BE2C (cell line): ENCODE measurements around the gene RFX1.
"Not testable (repeated sequence)": the region's sequence is repeated elsewhere in the genome, so short reads cannot be mapped to it uniquely, and the experiment has no call there.

Experiments used
- DNase-seq: peaks from one replicate; pipeline ENCODE4 v3.0.0-alpha.2; 2020
- H3K27me3 ChIP-seq: fragments of 250-450 bp; sonication (Bioruptor Pico); 2 replicates; pipeline ENCODE4 v1.5.1; 2020; ENCODE audit warnings: mild to moderate bottlenecking
- H3K36me3 ChIP-seq: fragments of 250-450 bp; sonication (Bioruptor Pico); 2 replicates; pipeline ENCODE4 v1.5.1; 2020; ENCODE audit warnings: mild to moderate bottlenecking
- H3K4me1 ChIP-seq: fragments of 250-450 bp; sonication (Bioruptor Pico); 2 replicates; pipeline ENCODE4 v1.5.1; 2020
- H3K4me3 ChIP-seq: 2 replicates; pipeline ENCODE4 v1.5.1; 2011; ENCODE audit warnings: low read depth, low read length
- H3K9me3 ChIP-seq: fragments of 250-450 bp; sonication (Bioruptor Pico); 2 replicates; pipeline ENCODE4 v1.5.1; 2020
- TF ChIP-seq, protein P1 (sequence below): IDR thresholded peaks from 2 replicates; pipeline ENCODE4 v1.5.1; 2012; ENCODE audit warnings: mild to moderate bottlenecking, low read depth, low read length

RFX1 gene

DNA sequence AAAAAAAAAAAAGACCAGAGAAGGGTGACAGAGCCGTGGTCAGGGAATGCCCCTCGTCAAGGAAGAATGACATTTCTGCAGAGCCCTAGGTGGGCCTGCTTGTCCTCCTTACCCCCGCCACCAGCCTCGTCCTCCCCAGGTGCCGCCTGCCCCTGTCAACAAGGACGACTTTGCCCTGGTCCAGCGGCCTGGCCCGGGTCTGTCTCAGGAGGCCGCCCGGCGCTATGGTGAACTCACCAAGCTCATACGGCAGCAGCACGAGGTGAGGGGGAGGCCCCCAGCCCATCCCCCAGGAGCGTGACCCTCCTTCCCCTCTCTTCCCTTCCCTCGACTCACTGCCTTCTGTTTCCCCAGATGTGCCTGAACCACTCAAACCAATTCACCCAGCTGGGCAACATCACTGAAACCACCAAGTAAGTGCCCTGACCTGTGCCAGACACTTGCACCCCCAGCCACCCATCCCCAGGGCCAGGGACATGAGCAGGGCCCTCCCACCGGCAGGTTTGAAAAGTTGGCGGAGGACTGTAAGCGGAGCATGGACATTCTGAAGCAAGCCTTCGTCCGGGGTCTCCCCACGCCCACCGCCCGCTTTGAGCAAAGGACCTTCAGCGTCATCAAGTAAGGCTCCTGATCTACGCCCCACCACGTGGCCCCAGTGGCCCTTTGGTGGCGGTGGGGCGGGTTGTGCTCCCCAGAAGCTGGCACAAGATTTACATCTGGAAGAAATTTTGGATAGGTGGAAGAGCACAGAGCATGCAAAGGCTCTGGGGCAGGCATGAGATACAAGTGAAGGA, 82.7 kb downstream of the RFX1 start:
- Histone ChIP-seq H3K36me3 (peaks cover 9% of the 10 kb centered on the region), H3K27me3 (no peaks in the 10 kb centered on the region), H3K9me3 (0 out of 2 replicates have a peak, but pooled peaks cover 4% of the 10 kb centered on the region), H3K4me1 (no peaks in the 10 kb centered on the region), H3K4me3 (no peak overlapping the region)
- DNase-seq: no peak
- TF ChIP-seq, protein P1, sequence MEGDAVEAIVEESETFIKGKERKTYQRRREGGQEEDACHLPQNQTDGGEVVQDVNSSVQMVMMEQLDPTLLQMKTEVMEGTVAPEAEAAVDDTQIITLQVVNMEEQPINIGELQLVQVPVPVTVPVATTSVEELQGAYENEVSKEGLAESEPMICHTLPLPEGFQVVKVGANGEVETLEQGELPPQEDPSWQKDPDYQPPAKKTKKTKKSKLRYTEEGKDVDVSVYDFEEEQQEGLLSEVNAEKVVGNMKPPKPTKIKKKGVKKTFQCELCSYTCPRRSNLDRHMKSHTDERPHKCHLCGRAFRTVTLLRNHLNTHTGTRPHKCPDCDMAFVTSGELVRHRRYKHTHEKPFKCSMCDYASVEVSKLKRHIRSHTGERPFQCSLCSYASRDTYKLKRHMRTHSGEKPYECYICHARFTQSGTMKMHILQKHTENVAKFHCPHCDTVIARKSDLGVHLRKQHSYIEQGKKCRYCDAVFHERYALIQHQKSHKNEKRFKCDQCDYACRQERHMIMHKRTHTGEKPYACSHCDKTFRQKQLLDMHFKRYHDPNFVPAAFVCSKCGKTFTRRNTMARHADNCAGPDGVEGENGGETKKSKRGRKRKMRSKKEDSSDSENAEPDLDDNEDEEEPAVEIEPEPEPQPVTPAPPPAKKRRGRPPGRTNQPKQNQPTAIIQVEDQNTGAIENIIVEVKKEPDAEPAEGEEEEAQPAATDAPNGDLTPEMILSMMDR: no peak

DNA sequence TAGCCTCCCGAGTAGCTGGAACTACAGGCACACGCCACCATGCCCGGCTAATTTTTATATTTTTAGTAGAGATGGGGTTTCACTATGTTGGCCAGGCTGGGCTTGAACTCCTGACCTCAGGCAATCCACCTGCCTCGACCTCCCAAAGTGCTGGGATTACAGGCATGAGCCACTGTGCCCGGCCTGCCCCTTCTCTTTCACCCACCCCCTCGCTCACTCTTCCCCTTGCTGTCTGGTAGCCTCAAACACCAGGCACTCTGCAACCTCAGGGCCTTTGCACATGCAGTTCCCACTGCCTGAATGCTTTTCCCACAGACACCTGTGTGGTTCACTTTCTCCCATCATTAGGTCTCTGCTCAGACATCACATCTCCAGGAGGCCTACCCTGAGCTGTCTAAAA, 84.0 kb downstream of the RFX1 start:
- not testable (repeated sequence) for H3K4me1 ChIP-seq, H3K9me3 ChIP-seq, H3K4me3 ChIP-seq, DNase-seq, H3K27me3 ChIP-seq, H3K36me3 ChIP-seq

DNA sequence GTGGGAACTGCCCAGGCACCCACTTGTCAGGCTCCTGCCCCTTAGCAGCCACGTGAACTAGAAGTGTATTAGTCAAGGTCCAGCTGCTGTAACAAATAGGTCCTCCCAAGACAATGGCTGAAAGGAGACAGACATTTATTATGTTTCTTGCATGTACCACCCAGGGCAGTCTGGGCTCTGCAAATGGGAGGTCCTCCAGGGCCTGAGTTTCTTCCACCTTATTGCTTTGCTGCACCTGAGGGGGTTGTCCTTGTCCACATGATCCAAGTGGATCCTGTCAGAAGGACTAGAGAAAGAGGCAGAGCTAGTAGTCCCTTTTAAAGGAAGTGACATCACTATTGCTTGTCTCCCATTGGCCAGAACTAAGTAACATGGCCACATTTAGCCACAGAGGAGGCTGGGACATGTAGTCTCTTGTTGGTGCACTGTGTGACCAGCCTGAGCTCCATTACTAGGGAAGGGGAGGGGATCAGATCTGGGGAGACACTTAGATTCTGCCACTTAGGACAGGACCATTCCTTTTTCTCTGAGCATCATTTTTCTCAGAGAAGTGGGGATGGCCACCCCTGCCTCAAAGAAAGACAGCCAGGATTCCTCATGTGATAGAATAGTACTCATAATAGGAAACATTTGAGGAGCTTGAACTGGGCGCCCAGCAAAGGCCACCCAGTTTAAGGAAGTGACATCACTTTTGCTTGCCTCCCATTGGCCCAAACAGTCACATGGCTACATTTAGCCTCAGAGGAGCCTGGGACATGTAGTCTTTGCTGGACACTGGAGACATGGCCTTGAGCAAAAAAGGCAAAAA, 85.0 kb downstream of the RFX1 start:
- Histone ChIP-seq H3K9me3 (0 out of 2 replicates have a peak, but pooled peaks cover 4% of the 10 kb centered on the region), H3K36me3 (peaks cover 10% of the 10 kb centered on the region), H3K4me3 (no peak overlapping the region), H3K27me3 (no peaks in the 10 kb centered on the region), H3K4me1 (no peaks in the 10 kb centered on the region)
- TF ChIP-seq, protein P1: no peak
- peak; percentile 64 for DNase-seq

DNA sequence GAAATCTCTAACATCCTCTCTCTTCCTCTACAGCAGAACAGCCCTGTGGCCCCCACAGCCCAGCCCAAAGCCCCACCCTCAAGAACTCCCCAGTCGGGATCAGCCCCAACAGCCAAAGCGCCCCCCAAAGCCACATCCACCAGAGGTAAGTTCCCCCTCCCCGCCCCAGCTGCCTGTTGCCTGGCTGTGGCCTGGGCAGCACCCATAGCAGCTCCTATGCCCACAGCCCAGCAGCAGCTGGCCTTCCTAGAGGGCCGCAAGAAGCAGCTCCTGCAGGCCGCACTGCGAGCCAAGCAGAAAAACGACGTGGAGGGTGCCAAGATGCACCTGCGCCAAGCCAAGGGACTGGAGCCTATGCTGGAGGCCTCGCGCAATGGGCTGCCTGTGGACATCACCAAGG, 85.6 kb downstream of the RFX1 start:
- no peaks in the 10 kb centered on the region for H3K27me3 ChIP-seq
- DNase-seq: no peak
- 0 out of 2 replicates have a peak, but pooled peaks cover 4% of the 10 kb centered on the region for H3K9me3 ChIP-seq
- peaks cover 13% of the 10 kb centered on the region for H3K36me3 ChIP-seq
- TF ChIP-seq, protein P1: no peak
- no peak overlapping the region for H3K4me3 ChIP-seq
- H3K4me1 ChIP-seq: no peaks in the 10 kb centered on the region

DNA sequence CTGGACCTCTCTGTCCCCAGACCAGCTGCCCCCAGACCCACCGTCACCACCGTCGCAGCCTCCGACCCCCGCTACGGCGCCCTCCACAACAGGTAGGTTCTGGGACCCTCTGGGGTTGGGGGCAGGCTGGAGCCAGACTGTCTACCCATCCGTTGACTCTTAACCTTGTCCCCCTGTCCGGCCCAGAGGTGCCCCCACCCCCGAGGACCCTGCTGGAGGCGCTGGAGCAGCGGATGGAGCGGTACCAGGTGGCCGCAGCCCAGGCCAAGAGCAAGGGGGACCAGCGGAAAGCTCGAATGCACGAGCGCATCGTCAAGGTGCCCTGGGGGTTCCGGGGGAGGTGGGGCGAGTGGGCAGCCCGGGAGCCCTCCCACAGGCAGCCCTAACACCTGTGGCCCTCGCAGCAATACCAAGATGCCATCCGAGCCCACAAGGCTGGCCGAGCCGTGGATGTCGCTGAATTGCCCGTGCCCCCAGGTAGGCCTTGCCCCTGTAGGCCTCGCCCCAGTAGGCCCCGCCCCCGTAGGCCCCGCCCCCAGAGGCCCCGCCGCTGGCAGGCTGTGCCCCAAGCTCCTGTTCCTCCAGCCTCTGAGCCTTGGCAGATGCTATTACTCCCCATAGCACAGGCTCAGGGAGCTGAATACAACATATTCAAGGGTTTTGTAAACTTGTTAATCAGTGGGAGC, 87.3 kb downstream of the RFX1 start:
- H3K9me3 ChIP-seq: 0 out of 2 replicates have a peak, but pooled peaks cover 4% of the 10 kb centered on the region
- DNase-seq: no peak
- no peaks in the 10 kb centered on the region for H3K27me3 ChIP-seq
- no peak overlapping the region for H3K4me3 ChIP-seq
- H3K4me1 ChIP-seq: no peaks in the 10 kb centered on the region
- TF ChIP-seq, protein P1: no peak
- H3K36me3 ChIP-seq: peaks cover 17% of the 10 kb centered on the region

DNA sequence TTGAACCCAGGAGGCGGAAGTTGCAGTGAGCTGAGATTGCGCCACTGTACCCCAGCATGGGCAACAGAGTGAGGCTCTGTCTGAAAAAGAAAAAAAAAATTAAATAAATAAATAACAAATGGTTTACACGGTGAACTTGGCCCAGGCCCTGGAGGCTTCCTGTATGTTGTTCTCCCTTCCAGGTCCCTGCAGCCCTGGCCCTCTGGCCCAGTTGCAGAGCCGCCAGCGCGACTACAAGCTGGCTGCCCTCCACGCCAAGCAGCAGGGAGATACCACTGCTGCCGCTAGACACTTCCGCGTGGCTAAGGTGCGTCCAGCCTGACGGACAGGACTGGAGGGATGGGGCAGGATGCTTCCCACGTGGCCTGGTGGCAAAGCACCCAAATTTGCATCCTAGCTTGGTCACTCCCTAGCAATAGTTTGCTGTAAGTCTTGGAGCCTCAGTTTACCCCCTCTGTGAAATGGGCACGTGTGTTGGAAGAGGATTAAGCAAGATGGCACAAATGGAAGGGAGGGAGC, 88.2 kb downstream of the RFX1 start:
- Histone ChIP-seq H3K4me3 (no peak overlapping the region), H3K9me3 (0 out of 2 replicates have a peak, but pooled peaks cover 4% of the 10 kb centered on the region), H3K4me1 (no peaks in the 10 kb centered on the region), H3K36me3 (peaks cover 21% of the 10 kb centered on the region), H3K27me3 (no peaks in the 10 kb centered on the region)
- DNase-seq: no peak
- TF ChIP-seq, protein P1: no peak
